ENCODE measurements around the gene RIPOR1.
"Not testable (repeated sequence)": the region's sequence is repeated elsewhere in the genome, so short reads cannot be mapped to it uniquely, and the experiment has no call there.

RIPOR1 gene

GRCh38 chr16:67528222-67528869 is at the start of gene RIPOR1:
TSS of gene RIPOR1 (plus strand) at chr16:67528829. CDS start at chr16:67538447, 9,618 bp downstream.
- DNase-seq (ENCODE audit: low read depth, low spot score), result no peak

GRCh38 chr16:67480833-67481560 is 47.6 kb upstream of the RIPOR1 start, which contains the start of gene ATP6V0D1:
TSS of gene ATP6V0D1 (minus strand) at chr16:67481157. CDS start at chr16:67481086, 71 bp downstream.
- DNase-seq (ENCODE audit: low read depth, low spot score), result peak; percentile 97

GRCh38 chr16:67481561-67482232 is 46.9 kb upstream of the RIPOR1 start:
- no peak for DNase-seq (ENCODE audit: low read depth, low spot score)

- no peak for DNase-seq (ENCODE audit: low read depth, low spot score)
These were observed 46.2 kb upstream of the RIPOR1 start for GRCh38 chr16:67482233-67482924.

- no peak for DNase-seq (ENCODE audit: low read depth, low spot score)
These were observed 45.5 kb upstream of the RIPOR1 start, which contains the start of gene AGRP for GRCh38 chr16:67483150-67483549. TSS of gene AGRP (minus strand) at chr16:67483547. CDS start at chr16:67483398, 149 bp downstream.

- no peak for DNase-seq (ENCODE audit: low read depth, low spot score)
These were observed 44.7 kb upstream of the RIPOR1 start for GRCh38 chr16:67483731-67484525.

GRCh38 chr16:67486805-67487204 is 41.8 kb upstream of the RIPOR1 start:
- DNase-seq (ENCODE audit: low read depth, low spot score), result no peak

- DNase-seq (ENCODE audit: low read depth, low spot score), result not testable (repeated sequence)
These were observed 41.1 kb upstream of the RIPOR1 start for GRCh38 chr16:67487561-67487960.

GRCh38 chr16:67489401-67490083 is 39.1 kb upstream of the RIPOR1 start:
- DNase-seq (ENCODE audit: low read depth, low spot score), result no peak

GRCh38 chr16:67490335-67491096 is 38.1 kb upstream of the RIPOR1 start:
- DNase-seq (ENCODE audit: low read depth, low spot score), result no peak

- no peak for DNase-seq (ENCODE audit: low read depth, low spot score)
These were observed 29.5 kb upstream of the RIPOR1 start for GRCh38 chr16:67499106-67499505.

GRCh38 chr16:67504031-67505021 is 24.3 kb upstream of the RIPOR1 start:
- DNase-seq (ENCODE audit: low read depth, low spot score), result no peak

GRCh38 chr16:67506468-67506867 is 22.2 kb upstream of the RIPOR1 start:
- DNase-seq (ENCODE audit: low read depth, low spot score), result no peak

GRCh38 chr16:67509016-67509415 is 19.6 kb upstream of the RIPOR1 start:
- DNase-seq (ENCODE audit: low read depth, low spot score), result no peak

GRCh38 chr16:67513892-67514291 is 14.7 kb upstream of the RIPOR1 start:
- DNase-seq (ENCODE audit: low read depth, low spot score), result not testable (repeated sequence)

- DNase-seq (ENCODE audit: low read depth, low spot score), result no peak
These were observed 14.2 kb upstream of the RIPOR1 start for GRCh38 chr16:67514382-67514828.

- DNase-seq (ENCODE audit: low read depth, low spot score), result no peak
These were observed 12.1 kb upstream of the RIPOR1 start for GRCh38 chr16:67516296-67517154.

GRCh38 chr16:67517155-67517445 is 11.5 kb upstream of the RIPOR1 start:
- no peak for DNase-seq (ENCODE audit: low read depth, low spot score)
